Gastroesophageal sphincter (tissue), 3 donors: ENCODE data around the gene SH3BP2.

Experiments used
- EP300 ChIP-seq: sonication (generic); formaldehyde crosslinking; IDR thresholded peaks from one replicate; pipeline ENCODE4 v1.6.1; 2017; ENCODE audit warnings: antibody characterized with exemption, mild to moderate bottlenecking
- POLR2A ChIP-seq, 2 donors: fragments of 450-650 bp; IDR thresholded peaks; one replicate each; pipeline ENCODE4 v1.6.1; 2017; ENCODE audit warnings: antibody characterized with exemption in 2 of 2, mild to moderate bottlenecking in 2 of 2, moderate library complexity in 1 of 2
- POLR2AphosphoS5 ChIP-seq: sonication (generic); formaldehyde crosslinking; IDR thresholded peaks from one replicate; pipeline ENCODE4 v1.6.1; 2017; ENCODE audit warnings: antibody characterized with exemption
- TF ChIP-seq, protein P1 (sequence below), 4 experiments: fragments of 200-600 bp in 2 of 4; fragments of 450-650 bp in 2 of 4; sonication (generic) in 1 of 4; IDR thresholded peaks; one replicate each; pipeline ENCODE4 v1.5.1; 2017 to 2019; ENCODE audit warnings: antibody characterized with exemption in 4 of 4, mild to moderate bottlenecking in 2 of 4, moderate library complexity in 2 of 4

DNA sequence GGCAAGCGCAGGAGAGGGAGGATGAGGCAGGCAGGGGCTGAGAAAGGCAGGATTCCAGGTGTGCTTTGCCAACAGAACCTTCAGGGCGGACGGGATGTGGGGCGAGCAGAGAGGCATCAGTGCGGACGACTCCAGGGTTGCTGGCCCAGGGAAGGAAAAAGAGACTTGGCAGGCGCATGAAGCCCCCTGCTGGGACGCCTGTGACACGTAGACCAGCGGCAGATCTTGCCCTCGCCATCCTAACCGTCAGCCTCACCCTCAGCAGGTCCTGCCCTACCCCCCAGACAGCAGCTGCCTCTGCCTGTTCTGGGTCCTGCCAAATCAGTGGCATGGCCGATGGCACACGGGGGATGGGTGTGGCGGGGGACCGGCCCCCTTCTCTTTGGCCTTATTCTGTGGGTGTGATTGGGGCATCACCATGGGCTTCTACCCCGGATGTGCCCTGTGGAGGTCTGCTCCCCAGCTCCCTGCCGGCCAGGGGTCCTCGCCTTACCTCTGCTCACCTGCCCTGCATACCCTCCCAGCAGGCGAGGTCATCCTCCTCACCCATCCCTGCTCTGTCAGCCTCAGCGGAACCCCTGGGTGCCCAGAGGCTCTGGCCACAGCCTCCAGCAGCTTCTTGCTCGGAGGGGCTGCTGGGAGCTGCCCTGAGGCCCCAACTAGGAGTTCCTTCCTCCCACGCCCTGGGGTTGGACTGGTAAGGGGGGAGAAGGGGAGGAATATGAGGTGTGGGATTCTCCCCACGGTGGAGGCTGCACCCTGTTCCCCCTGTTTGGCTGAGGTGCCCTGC lies 2.9 kb upstream of the SH3BP2 start:
- TF ChIP-seq POLR2A (IDR thresholded peaks at IDR 0.05), result no peak
- TF ChIP-seq, protein P1, sequence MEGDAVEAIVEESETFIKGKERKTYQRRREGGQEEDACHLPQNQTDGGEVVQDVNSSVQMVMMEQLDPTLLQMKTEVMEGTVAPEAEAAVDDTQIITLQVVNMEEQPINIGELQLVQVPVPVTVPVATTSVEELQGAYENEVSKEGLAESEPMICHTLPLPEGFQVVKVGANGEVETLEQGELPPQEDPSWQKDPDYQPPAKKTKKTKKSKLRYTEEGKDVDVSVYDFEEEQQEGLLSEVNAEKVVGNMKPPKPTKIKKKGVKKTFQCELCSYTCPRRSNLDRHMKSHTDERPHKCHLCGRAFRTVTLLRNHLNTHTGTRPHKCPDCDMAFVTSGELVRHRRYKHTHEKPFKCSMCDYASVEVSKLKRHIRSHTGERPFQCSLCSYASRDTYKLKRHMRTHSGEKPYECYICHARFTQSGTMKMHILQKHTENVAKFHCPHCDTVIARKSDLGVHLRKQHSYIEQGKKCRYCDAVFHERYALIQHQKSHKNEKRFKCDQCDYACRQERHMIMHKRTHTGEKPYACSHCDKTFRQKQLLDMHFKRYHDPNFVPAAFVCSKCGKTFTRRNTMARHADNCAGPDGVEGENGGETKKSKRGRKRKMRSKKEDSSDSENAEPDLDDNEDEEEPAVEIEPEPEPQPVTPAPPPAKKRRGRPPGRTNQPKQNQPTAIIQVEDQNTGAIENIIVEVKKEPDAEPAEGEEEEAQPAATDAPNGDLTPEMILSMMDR (IDR thresholded peaks at IDR 0.05), result no peak
- no peak for TF ChIP-seq EP300
- no peak for TF ChIP-seq POLR2AphosphoS5
